KBM-7 (cell line): ENCODE data around the gene MTMR12.
"Not testable (repeated sequence)": the region's sequence is repeated elsewhere in the genome, so short reads cannot be mapped to it uniquely, and the experiment has no call there.

Experiments
- DNase-seq: peaks from one replicate; pipeline ENCODE4 v3.0.0-alpha.2; 2015
- in situ Hi-C: fragments of 300-500 bp; cut with MboI; formaldehyde crosslinking; loops from 2 replicates; pipeline ENCODE4 v1.14.3; 2020; ENCODE audit warnings: low sequenced_read_pairs, low pct_unique_long_range_greater_than_20kb, mixed read lengths

MTMR12 gene

DNA sequence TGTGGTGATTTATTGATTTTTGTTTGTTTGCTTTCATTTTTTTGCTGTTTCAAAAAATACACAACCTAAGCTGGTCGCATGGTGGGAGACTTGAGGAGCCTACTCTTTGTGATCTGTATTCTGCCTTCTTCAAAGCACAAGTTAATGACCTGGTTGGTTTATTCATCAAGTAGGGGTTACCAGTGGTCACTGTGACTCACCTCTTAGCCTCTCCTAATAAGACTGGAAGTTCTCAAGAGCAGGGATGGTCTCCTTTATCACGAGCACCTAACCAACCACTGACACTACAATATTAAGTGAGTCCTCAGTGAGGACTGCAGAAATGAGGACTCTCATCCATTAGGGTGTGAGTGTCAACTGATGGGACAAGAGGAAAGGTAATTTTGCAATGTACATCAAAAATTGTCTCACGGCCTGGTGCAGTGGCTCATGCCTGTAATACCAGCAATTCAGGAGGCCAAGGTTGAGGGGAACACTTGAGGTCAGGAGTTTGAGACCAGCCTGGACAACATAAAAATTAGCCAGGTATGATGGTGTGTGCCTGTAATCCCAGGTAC is 13.6 kb upstream of the MTMR12 start:
- no peak for DNase-seq
- in situ Hi-C loops = no loop called here

DNA sequence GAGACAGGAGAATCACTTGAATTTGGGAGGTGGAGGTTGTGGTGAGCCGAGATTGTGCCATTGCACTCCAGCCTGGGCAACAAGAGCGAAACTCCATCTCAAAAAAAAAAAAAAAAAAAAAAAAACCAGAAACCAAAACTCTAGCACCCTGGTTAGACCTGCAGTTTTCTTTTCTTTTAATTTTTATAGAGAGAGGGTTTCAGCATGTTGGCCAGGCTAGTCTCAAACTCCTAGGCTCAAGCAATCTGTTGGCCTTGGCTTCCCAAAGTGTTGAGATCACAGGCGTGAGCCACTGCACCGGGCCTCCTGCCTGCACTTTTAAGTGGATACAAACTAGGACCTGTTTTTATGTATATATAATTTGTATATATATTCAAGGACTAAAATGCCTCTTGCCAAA is 12.9 kb upstream of the MTMR12 start:
- in situ Hi-C loops = no loop called here

DNA sequence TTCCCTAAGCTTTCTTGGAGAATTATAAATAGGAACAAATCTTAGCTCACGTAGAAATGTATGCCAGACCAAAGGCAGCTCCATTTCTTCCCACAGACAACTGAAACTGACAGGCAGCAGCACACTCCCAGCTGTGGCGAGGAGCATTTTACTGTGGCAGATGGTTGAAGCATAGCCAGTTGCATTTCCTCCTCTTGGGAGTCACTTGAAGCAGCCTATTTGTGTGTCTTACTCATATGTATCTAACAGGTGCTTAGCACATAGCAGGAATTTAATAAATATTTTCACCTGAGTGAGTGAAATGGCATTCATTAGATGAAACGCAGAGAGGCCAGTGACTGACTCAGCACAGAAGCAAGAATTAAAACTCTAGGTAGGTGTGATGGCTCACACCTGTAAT is 12.3 kb upstream of the MTMR12 start:
- no peak for DNase-seq
- in situ Hi-C loops = no loop called here

More for the DNA sequence above, 12.9 kb upstream of the MTMR12 start:
- DNase-seq = no peak

DNA sequence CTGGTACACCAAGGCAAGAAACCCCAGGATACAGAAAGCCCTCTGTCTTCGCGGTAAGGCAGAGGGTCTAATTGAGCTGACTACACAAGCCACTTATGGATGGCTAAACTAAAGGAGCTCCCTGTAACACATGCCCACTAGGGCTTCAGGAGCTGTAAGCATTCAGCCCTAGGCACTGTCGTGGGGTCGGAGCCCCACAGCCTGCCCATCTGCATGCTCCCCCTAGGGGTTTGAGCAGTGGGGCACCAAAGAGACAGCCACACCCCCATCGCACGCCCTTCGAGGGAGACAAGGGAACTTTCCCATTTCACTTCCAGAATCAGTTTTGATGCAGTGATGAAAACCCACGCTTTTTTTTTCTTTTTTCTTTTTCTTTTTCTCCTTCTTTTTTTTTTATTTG is 11.0 kb upstream of the MTMR12 start:
- DNase-seq = no peak
- in situ Hi-C loops = no loop called here

DNA sequence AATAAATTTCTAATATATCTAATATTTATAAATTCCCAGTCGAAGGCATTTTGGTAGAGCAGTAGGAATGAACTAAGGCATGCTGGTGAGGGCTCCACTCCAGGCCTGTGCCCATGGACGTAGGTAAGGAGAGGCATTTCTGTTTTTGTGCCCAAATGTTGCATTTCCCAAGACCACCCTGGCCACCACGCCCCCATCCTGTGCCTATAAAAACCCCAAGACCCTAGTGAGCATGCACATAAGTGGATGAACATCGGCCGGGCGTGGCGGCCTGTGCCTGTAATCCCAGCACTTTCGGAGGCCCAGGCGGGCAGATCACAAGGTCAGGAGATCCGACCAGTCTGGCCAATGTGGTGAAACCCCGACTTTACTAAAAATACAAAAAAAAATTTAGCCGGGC is 10.1 kb upstream of the MTMR12 start:
- DNase-seq = no peak
- in situ Hi-C loops = no loop called here

DNA sequence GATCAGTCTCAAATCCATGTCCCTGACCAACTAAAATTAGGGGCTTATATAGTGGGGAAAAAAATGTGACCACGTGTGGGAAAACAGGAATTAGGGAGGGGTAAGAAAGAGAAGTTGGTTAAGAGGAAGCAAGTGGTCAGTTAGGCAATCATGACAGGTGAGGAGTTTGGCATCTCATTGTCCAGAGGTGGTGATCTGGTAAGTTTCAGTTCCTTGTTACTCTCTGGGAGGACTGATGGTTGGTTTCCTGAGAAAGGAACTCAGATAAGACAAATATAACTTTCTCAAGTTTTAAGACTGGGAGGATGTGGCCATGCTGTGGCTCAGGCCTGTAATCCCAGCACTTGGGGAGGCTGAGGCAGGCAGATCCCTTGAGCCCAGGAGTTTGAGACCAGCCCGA is 9.0 kb upstream of the MTMR12 start:
- DNase-seq, in situ Hi-C loops: not testable (repeated sequence)

DNA sequence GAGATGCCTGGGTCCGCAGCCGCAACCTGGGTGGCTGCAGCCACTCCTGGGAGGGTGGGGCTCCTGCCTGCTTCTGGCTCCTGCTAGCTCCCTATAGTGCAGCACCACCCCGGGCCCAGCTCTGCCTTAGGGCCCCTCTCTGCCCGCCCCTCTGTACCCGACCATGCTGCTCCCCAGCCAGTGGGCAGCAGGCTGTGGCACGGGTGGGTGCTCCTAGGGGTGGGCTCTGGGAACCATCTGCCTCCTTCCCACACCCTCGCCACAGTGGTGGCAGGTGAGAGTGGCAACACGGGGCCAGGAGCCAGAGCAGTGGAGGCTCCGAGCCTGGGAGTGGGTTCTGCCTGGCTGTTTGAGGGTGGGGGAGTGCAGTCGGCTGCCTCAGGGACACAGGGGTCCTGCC is 7.8 kb upstream of the MTMR12 start:
- in situ Hi-C loops = no loop called here

DNA sequence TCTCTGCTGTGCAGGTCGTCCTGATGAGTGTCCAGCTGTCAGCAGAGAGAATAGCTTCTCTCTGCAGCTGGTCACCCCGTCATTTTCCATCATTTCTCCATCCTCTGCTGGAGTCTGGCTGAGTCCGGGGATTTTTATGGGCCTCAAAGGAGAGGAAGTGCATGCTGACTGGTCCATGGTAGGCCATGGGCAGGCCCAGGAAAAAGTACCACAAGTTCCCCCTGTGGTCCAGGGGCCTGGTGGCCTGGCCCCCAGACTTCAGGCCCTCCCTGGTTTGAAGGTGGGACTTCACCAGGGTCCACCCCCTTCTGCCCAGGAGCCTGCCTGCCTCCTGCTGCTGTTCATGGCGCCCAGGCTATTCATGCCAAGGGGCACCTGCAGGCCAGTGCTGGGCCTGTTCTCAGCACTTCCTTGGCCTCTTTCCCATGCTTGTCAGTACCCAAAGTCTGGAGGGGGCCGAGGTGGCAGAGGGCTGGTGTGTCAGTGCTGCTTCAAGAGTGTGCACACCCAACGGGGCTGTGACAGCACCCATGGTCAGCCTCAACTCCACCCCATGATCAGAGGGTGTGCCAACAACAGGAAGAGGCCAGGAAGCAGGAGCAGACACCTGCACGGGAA is 7.3 kb upstream of the MTMR12 start:
- no peak for DNase-seq
- in situ Hi-C loops = no loop called here

More for the DNA sequence above, 7.8 kb upstream of the MTMR12 start:
- no peak for DNase-seq

DNA sequence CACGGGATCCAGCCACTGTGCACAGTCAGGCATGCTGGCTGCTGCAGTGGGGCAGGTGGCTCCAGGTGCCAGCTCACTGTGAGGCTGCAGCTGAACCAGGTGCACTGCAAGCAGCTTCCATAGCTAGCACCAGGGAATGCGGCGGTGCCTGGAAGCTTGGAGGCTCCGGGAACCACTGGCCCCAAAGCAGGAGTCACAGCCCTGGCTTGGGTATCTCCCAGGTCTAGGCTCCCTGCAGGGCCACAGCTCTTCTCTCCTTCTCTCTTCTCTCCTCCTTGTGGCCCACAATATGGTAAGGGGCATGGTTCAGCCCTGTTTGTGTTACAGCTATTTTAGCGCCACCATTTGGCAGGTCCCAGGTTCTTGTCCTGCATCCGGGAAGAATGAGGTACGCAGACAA is 6.7 kb upstream of the MTMR12 start:
- in situ Hi-C loops = no loop called here
- DNase-seq = no peak

DNA sequence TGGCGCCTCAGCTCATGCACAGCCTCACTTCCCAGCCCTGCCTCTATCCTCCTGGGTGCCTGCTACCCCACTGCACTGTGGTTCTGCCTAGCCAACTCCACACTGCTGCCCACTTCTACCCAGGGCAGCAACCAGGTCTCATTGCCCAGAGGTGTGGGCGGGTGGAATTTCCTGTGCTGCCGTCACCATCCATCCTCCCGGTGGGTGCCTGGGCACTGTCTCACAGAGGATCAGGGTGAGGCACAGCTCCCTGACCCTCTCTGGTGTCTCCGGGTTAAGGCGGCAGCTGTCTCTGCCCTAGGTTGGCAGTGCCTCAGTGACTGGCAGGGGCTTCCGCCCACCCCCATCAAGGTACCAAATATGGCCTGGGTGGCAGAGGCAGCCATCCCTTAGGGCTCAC is 4.3 kb upstream of the MTMR12 start:
- in situ Hi-C loops = no loop called here
- DNase-seq = no peak

DNA sequence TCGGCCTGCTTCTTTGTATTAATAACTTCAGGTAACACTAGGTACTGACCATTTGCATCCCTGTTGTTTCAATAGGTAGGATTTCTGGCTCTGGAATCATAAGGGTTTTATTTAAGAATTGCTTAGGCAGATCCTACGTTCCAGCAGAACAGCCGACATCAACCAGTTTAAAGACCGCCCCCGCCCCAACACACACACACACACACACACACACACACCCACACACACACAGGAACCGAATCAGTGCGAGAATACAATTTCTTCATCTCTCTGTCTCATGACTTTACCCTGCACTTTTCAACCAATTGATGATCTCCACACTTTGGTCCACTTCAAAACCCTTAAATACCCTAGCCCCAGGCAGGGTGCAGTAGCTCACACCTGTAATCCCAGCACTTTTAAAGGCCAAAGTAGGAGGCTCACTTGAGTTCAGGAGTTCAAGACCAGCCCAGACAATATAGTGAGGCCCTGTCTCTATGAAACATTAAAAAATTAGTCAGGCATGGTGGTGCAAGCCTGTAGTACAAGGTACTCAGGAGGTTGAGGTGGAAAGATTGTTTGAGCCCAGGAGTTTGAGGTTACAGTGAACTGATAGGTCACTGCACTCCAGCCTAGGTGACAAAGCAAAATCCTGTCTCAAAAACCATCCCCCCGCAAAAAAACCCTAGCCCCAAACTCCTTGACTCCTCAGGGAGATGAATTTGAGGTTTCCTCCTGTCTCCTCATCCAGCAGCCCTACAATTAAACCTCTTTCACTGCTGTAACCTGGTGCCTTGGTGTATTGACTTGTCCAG is 2.7 kb upstream of the MTMR12 start:
- no peak for DNase-seq
- in situ Hi-C loops = no loop called here

DNA sequence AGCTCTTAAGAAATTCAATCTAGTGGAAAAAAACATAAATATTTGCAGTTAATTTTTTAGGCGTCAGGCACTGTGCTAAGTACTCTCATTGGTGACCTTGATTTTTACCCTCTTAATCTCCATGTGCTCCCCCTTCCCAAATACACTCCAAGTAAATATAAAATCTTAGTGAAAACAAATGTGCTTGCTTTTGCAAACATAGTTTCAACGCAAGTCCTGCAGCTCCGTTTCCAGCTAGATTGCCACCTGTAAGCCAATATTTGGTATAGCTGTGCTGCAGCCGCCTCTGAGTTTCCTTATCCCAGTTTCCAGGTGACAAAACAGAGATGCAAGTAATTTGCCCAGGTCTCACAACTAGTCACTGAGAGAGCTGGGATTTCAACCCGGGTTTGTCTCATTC is 1.9 kb upstream of the MTMR12 start:
- no peak for DNase-seq
- in situ Hi-C loops = no loop called here

DNA sequence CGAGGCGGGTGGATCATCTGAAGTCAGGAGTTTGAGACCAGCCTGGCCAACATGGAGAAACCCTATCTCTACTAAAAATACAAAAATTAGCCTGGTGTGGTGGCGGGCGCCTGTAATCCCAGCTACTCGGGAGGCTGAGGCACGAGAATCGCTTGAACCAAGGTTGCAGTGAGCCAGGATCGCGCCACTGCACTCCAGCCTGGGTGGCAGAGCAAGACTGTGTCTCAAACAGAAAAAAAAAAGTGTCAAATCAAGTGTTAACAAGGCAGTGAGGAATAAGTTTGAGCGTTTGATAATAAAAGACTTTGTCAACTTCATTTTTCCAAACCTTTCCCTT is 1.4 kb upstream of the MTMR12 start:
- in situ Hi-C loops, DNase-seq: not testable (repeated sequence)

DNA sequence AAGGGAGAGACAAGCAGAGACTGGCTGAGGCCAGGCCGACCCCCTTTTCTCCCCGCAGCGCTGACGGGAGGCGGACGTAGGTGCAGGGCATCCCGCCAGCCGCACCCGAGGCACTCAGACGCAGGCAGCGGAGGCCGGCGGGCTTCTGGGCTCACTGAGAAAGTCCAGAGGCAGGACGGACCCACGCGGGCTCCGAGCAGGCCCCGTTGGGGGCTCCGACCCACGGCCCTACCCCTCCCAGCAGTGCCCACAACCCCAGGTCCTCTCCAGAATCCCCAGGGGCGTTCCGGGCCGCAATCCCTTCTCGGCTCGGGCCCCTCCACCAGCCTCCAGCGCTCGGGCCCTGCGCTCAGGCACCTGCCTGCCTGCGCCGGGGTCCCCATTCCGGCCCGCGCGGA is 543 bp downstream of the MTMR12 start:
- in situ Hi-C loops = no loop called here
- peak; percentile 55 for DNase-seq

DNA sequence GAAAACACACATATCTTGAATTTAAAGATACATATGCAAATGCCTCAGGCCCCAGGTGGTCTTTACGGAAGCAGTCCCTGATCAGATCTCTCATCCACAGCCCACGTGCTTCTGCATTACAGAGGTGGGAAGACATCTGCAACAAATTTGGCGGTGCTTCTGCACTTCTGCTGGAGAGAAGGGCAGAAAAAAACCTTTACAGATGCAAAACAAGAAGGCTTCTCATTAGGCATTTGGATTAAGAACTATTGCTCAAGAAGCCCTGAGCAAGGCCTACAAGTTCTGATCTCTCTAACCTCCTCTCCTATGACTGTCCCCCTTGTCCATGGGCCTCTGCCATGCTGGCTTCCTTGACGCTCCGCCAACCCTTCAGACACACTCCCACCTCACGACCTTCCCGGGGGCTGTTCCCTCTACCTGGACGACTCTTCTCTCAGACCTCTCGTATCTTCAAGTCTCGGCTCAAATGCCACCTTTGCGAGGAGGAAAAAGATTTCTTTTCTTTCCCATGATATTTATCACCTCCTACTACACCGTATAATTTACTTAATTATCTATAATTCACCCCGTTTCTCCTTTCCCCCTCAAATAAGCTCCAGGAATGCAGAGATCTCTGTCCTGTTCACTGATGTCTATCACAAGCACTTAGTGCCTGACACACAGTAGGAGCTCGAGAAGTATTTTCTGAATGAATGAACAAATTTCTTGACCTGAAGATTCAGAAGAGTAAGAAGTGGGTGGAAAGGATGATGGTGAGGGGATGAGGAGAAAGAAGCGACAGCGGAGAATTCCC is 1.1 kb downstream of the MTMR12 start:
- in situ Hi-C loops = no loop called here
- DNase-seq = no peak

DNA sequence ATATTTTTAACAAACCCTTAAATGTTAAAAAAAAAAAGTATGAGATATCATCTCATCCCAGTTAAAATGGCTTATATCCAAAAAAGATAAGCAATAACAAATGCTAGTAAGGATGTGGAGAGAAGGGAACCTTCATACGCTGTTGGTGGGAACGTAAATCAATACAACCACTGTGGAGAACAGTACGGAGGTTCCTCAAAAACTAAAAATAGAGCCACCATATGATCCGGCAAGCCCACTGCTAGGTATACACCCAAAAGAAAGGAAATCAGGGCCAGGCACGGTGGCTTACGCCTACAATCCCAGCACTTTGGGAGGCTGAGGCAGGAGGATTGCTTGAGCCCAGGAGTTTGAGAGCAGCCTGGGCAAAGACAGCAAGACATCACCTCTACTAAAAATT is 3.0 kb downstream of the MTMR12 start:
- DNase-seq = peak; percentile 68
- in situ Hi-C loops = no loop called here

DNA sequence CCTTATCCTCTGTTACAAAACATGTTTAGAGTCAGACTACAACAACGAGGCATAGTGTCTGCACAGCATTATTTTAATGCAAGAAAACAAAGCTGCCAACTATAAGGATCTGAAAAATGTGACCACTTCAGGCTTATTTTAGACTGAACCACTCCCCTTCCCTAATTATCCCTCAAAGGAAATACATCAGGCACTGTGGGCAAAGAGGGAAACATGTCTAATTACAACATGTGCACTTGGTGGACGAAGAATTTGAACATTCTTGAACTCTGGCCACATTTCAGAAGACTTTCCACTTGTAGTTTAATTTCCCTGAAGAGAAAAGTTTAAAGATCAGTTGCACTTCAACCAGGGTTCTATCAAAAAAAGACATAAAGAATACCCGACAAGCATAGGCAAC is 3.8 kb downstream of the MTMR12 start:
- no peak for DNase-seq
- in situ Hi-C loops = no loop called here

DNA sequence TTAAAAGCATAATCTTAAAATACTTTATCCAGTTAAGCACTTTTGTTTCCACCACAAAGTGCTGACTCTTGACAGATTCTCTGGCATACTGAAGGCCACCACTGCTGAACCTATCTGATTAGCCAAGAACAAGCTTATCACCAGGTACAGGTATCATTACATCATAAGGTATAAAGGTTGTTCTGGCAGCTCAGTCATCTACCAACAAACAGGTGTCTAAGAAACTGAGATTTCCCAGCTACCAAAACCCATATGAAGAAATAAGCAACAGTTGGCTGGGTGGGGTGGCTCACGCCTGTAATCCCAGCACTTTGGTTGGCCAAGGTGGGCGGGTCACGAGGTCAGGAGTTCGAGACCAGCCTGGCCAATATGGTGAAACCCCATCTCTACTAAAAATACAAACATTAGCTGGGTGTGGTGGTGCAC is 5.0 kb downstream of the MTMR12 start:
- in situ Hi-C loops = no loop called here
- DNase-seq = no peak

DNA sequence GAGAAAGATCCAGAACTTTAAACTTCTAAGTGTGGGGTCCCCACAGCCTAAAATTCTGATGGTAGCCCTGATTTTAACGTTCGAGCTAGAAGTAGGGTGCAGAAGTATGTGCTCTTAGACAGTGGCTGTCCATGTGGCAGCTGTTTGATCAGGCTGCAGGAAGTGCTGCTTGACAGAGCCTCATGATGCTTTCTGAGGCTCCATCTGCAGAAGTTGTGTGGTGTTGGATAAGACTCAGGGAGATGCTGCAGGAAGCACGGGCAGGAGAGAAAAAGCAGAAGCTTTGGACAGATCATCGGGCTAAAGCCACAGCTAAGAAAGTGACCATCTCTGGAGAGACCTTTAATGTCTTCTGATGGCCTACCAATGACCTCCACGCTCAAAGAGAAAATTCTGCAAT is 8.1 kb downstream of the MTMR12 start:
- peak; percentile 75 for DNase-seq
- in situ Hi-C loops = no loop called here

DNA sequence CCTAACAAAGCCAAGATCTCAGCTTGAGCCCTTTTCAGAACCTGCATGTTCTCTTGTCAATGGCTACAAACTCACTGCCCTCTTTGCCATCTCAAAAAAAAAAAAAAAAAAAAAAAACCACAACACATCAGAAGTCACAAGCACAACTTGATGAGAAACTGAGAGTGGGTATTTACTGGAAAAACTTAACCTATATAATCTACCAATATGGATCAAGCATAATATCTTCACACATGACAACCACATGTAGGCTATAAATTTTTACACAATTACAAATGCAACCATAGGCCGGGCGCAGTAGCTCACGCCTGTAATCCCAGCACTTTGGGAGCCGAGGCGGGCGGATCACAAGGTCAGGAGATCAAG is 9.0 kb downstream of the MTMR12 start:
- in situ Hi-C loops = no loop called here
- DNase-seq = no peak
